Measurements from ENCODE around the gene CD109.

GRCh38 chr6:73667798-73668197 lies 28.2 kb upstream of the CD109 start:
- TF ChIP-seq CTCF (IDR thresholded peaks at IDR 0.05; ENCODE audit: low read depth, low read length) (no peak), POLR2A (IDR thresholded peaks at IDR 0.05; ENCODE audit: extremely low read depth, insufficient read length) (no peak)

Measured in NB4 (cell line).